GM18867 (cell line): ENCODE measurements around the gene CAVIN4.

Source experiments
- ATAC-seq: cut with Tn5 transposase; IDR thresholded peaks from one replicate; pipeline ENCODE4 v1.9.1; 2021; ENCODE audit warnings: mild to moderate bottlenecking, moderate library complexity; ENCODE audit not compliant: unreplicated experiment

The CAVIN4 gene, protein sequence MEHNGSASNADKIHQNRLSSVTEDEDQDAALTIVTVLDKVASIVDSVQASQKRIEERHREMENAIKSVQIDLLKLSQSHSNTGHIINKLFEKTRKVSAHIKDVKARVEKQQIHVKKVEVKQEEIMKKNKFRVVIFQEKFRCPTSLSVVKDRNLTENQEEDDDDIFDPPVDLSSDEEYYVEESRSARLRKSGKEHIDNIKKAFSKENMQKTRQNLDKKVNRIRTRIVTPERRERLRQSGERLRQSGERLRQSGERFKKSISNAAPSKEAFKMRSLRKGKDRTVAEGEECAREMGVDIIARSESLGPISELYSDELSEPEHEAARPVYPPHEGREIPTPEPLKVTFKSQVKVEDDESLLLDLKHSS

DNA sequence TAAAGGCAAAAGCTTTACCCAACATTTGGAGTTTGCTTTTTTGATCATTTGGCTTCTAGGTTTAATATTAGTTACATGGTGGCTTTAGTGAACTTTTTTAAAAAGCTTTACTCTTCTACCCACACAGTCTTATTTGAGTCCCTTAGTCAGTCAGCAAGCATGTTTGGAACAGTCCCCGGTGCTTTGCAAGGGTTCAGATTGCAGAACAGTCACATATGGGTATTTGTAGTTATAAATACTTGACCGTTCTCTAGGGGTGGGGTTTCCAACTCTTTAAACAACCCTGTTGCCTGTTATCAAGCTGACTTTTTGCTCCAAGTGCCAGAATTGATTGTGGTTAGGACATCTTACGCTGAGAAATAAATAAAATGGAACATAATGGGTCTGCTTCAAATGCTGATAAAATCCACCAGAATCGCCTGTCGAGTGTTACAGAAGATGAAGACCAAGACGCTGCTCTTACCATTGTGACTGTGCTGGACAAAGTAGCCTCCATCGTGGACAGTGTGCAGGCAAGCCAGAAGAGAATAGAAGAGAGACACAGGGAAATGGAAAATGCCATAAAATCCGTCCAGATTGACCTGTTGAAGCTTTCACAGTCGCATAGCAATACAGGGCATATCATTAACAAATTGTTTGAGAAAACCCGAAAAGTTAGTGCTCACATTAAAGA lies at the start of gene CAVIN4:
TSS of gene CAVIN4 (plus strand) at position 304 of the 673 bp plus-strand sequence. CDS start at position 369, 65 bp downstream.
- ATAC-seq, result no peak

DNA sequence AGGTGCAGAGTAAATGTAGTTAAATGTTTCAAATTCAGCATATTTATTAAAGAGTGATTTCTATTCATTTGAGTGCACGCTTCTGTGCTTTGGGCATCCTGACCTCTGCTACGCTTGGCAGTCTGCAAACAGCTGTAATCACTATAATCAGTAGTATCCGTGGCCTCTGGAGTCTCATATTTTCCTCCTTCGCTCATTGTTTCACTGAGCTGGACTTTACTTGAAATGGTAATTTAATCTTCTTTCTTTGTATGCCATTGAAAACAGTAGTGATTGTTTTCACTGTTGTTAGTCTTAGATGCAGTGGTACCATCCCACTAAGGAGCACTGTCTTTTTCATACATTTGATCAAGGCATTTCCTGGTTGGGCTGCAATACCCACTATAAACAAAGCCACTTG lies 43.5 kb upstream of the CAVIN4 start:
- ATAC-seq, result no peak

DNA sequence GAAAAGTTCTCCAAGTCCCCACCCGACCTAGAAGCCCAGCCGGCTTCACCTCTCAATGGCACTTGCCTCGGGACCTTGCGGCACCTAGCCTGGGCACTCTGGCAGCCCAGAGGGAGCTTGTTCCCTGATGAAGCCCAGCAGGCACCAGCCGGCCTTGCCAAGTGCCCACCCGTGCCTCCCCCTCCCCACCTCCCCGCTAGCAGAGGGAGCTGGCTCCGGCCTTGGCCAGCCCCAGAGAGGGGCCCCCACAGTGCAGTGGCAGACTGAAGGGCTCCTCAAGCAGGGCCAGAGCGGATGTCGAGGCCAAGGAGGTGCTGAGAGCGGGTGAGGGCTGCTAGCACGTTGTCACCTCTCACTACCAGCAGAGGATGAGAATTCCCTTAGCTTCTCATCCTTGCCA lies 37.6 kb upstream of the CAVIN4 start:
- ATAC-seq, result no peak

DNA sequence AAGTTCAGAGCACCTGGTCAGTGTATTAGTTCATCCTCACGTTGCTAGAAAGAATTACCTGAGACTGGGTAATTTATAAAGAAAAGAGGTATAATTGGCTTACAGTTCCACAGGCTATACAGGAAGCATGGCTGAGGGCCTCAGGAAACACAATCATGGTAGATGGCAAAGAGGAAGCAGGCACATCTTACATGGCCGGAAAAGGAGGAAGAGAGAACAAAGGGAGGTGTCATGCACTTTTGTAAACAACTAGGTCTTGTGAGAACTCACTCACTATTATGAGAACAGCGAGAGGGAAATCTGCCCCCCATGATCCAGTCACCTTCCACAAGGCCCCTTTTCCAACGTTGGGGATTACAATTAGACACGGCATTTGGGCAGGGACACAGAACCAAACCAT lies 28.8 kb upstream of the CAVIN4 start:
- ATAC-seq, result no peak

DNA sequence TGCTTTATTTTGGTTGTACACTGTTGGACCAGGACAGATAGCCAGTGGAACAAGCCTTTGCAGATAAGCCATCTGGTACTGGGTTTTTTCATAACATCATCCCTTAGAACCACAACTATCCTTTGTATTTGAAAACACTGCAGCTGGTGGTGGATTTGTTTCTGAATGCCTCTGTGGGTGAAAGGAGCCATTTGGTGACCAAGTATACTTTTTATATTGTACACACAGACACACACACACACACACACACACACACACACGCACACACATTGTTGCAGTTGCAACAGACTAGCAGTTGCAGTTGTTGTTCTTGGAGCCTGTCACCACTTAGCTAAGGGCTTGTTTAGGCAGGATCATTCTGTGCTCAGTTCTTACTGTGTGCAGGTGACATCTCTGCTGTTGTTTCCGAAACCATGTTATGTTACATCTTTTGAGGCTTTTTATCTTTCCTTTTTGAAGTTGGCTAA lies 22.9 kb upstream of the CAVIN4 start:
- peak; percentile 52 for ATAC-seq

DNA sequence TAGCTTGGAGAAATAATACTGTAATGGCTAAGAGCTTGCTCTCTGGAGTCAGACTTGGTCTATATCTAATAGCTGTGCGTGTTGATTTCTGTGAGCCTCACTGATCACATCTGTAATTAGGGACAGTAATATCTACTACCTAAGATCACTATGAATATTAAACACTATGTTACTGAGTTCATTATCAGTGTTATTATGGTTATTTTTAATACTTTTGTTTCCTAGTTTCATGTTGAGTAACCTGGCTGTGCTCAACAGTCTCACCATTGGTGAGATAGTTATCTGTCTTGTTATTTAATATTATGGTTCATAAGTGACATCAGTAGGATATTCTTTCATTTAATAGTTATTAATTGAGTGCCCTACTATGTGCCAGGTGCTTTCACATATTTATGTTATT lies 22.4 kb upstream of the CAVIN4 start:
- ATAC-seq, result peak; percentile 87

DNA sequence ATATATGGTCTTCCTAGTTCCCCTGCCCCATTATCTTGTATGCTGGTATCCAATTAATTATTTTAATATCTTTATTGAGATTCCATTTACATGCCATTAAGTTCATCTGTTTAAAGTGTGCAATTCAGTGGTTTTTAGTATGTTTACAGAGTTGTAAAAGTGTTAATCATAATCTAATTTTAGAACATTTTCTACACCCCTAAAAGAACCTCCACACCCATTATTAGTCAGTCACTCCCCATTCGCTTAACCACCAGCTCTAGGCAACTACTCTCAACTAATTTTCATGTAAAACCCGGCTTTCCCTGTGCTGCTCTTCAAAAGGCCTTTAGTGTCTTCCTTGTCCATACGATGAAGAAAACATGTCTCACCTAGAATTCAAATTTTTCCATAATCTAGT lies 20.8 kb upstream of the CAVIN4 start:
- ATAC-seq, result no peak

DNA sequence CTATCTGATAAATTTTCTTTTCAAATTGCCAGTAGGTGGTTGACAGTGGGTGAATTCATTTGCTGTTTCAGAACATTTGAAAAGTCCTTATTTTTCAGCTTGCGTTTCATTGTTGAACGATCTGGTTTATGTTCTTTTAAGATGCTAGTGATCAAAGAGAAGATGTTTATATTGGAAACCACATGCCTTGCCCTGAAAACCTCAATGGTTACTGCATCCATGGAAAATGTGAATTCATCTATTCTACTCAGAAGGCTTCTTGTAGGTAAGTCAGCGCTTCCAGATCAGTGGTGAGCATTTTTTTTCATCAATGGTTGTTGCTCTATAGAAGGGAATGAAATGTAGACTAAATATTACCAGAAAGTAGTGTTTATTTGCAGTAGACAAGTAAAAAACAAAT lies 16.6 kb upstream of the CAVIN4 start:
- no peak for ATAC-seq

DNA sequence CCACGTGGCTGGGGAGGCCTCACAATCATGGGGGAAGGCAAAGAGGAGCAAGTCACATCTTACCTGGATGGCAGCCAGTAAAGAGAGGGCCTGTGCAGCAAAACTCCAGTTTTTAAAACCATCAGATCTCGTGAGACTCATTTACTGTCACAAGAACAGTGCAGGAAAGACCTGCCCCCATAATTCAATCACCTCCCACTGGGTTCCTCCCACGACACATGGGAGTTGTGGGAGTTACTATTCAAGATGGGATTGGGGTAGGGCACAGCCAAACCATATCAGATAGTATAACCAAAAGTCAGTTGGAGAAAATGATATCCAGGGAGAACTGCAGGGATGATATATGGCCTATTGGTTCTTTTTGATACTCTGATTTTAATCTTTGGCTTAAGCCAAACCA lies 10.0 kb upstream of the CAVIN4 start:
- ATAC-seq, result no peak

DNA sequence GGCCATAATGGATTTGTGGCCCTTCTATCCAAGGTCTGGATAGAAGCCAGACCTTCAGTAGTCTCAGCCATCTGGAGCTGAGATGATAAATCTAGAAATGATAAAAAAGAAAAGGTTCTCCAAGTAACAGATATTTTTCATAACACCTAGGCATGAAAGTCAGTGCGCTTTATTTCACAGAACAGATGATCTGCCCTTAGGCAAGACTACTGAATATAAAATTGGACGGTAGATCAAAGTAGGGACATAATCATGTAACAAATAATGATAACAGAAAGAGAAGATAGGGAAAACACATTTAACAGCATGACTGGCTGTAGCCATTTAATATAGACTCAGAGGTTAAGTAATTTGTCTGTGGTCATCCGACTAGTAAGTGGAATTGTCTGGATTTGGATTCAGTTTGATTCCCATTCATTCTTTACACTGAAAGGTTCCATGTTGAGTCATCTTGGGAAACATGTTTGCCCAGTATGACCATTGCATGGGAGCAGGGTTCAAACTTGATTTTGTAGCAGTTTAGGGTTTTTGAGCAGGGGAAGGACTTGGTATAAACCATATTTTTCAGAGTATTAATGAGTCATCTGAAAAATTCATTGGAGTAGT lies 4.1 kb upstream of the CAVIN4 start:
- ATAC-seq, result no peak

DNA sequence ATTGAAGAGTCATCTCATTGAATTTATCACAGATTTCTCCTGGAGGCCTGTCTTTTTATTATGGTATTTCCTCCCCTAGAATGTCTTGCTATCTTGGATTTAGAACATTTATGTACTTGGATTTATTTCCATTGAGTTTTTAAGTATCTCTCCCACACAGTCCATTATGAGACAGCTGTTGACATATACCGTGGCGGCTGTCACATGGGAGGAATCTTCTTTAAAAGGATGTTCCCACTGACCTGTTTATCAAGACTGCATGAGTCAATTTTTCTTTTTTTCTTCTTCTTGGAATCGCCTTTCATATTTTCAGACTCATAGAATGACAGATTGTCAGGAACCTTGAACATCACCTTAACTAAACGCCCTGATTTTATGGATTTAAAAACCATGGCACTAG lies 2.9 kb upstream of the CAVIN4 start:
- no peak for ATAC-seq

DNA sequence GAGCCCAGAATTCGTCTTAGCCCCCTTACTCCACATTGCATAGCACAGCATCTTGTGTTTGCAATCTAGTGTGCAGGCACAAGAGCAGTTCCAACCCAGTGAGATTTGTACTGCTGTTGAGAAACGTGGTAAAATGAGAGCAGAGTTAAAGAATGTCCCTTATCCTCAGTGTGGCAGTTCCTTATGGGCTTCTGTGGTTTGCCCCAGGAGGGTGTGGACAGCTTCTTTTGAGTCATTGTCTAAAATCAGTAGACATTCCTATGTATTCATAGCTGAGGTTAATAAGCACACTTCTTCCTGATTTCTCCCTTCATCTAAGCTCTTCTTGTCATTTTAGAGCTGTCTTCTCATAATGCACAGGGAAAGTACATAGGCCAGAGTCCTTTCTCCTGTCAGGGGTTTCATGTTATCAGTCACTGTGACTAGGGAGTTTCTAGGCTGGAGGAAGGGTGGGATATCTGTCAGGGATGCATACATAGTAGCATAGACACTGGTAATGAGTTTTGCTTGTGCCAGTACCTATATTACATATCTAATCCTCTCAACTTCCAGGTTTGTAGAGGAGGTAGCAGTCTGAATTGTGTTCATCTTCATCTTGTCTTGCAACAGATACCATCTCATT lies 2.0 kb upstream of the CAVIN4 start:
- ATAC-seq, result no peak

DNA sequence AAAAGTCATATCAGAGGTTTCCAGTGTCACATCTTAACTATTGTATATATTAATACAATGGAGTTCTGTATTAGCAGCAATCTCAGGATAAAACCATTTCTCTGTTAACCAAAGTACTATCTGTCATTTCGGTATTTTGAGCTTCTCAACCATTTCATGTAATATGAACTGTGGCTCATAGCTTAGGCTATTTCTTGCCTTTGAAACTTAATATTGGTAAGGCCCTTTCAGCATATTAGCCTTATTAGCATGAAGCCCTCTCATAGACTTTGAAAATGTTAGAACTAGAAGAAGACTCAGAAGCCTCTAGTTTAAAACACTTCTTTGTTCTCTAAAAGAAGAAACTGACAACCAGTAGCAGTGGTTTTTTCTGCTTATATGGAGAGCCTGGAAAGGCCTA lies 731 bp downstream of the CAVIN4 start:
- no peak for ATAC-seq

DNA sequence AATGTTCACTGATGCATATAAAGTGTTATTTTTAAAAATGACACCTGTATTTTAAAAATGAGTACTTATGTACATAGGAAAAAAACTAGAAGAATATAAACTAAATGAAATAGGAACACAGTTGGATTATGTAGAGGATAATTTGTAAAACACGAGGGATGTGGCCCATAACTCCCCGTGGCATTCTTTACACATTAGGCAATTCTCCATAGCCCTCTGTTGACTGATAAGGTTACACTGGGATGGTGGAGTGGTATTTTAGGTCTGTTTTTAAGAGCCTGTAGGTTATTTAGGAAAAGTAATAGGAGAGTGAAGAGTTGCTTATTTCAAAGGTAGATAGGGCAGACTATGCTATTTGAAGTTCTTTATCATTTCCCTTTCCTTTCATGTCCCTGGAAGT lies 1.8 kb downstream of the CAVIN4 start:
- no peak for ATAC-seq

DNA sequence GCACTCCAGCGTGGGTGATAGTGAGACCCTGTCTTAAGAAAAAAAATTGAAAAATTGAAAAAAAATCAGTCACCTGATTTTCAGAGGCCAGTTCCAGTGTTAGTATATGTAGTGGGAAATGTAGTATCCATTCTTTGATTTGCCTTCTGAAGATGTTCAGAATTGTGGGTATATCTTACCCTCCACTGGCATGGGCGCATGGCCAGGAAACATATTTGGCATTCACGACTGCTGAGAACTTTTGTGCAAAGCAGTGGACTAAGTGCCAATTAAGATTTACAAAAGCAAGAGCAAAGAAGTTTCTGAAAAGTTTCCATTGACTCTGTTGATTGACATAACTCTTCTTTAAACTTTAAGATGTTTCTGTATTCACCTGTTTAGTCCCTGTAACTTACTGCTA lies 2.4 kb downstream of the CAVIN4 start:
- no peak for ATAC-seq

DNA sequence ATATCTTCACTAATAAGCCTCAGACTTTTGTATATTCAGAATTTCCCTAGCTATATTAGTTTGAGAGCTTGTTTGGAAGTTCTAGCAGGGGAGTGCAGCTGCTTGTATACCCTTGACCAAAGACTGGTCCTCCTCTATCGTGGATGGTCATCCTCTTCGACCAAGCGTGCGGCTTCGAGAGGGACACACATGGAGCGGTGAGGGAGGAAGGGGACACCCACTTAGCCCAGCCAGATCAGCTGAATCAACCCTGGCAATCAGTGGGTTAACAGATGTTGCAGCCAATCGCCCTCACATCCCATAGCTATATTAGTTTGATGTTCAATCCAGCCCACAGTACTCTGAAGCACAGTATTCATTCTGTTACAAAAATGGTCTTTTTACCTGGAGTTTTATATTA lies 3.2 kb downstream of the CAVIN4 start:
- no peak for ATAC-seq

DNA sequence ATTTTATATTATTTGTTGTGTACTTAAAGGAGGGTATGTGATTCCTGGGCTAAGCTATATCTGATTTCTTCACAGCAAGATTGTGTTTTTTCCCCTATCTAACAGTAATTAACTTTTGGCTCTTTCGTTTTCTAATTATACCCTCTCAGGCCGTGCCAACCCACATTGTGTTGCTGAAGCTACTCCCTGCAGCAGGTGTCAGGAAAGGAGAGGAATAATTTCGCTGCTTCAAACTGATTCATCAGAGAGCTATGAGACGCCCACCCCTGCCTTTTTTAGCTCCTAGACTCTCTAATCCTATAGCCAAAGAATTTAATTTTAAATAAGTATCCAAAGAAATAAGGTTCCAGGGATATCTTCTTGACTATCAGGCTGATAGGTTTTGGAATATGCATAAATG lies 3.8 kb downstream of the CAVIN4 start:
- no peak for ATAC-seq

DNA sequence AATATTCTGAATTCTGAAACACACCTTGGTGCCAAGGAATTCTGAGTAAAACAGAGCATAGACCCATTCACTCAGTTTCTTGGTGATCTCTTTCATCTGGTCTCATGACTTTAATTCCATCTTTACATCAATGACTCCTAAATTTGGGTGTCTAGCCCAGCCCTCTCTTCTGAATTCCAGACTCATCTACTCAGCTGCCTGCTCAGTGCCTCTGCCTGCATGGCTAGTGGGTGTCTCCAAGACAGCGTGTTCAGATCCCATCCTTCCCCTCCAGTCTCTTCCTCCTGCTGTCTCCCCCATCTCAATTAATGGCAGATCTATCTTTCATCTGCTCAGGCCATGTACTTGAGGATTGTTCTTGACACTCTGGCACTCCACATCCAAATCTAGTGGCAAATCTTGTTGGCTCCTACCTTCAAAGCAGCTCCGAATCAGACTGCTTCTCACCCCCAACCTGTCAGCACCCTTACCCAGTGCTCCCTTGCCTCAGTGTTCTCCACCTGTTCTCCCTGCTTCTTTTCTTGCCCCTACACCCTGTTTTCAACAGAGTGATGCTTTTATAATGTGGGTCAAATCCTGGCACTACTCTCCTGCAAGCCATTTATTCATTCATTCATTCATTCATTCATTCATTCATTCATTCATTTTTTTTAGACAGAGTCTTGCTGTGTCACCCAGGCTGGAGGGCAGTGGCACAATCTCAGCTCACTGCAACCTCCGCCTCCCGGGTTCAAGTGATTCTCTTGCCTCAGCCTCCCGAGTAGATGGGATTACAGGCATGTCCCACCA lies 5.3 kb downstream of the CAVIN4 start:
- no peak for ATAC-seq

DNA sequence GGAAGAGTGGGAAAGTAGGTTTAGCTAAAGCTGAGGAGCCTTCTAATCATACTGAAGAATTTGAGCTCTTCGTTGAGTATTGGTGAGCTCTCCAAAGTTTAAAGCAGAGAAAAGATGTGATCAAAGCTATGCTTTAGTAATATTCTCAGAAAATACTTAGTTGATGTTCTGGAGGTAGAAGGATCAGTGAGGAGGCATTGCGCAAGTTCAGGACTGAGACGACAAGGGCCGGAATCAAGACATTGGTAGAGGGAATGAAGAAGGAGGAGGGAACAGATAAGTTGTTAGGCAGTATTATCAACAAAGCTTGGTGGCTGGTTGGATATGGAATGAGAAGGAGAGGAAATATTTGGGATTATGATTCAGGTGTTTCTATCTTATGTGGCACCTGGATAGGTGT lies 7.1 kb downstream of the CAVIN4 start:
- ATAC-seq, result no peak

DNA sequence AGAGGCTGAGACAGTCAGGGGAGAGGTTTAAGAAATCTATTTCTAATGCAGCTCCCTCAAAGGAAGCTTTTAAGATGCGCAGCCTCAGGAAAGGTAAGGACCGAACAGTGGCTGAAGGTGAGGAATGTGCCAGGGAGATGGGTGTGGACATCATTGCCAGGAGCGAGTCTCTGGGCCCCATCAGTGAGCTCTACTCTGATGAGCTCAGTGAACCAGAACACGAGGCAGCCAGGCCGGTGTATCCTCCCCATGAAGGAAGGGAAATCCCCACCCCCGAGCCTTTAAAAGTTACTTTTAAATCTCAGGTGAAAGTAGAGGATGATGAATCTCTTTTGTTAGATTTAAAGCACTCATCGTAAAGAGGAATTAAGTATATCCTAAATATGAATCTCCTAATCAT lies 8.2 kb downstream of the CAVIN4 start:
- peak; percentile 40 for ATAC-seq

DNA sequence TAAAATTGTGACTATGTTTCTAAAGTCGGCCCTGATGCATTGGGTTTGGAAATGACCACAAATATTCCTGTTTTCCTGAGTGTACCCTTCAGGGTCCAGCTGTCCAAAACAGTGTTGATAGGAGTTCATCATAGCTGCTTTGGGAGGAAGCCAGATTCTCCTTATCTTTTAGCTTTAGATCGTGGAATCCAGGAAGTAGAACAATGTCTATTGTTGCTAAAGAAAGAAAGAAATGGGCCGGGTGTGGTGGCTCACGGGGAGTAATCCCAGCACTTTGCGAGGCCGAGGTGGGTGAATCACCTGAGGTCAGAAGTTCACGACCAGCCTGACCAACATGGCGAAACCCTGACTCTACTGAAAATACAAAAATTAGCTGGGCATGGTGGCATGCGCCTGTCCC lies 9.5 kb downstream of the CAVIN4 start:
- no peak for ATAC-seq
